Mucosa of gallbladder (tissue), 1 donor: Measurements from ENCODE around the gene UBAC1. TPM values are rescaled to one million over a fixed set of nuclear protein-coding genes. Genes with fewer than 3 reads are reported as not detected.
"Not testable (repeated sequence)": the region's sequence is repeated elsewhere in the genome, so short reads cannot be mapped to it uniquely, and the experiment has no call there.

Experiments used
- DNase-seq: peaks from one replicate; pipeline ENCODE4 v3.0.0-alpha.2; 2020; ENCODE audit warnings: low spot score
- total RNA-seq: library from RNA; stranded (reverse); gene quantifications from one replicate; pipeline ENCODE4 v1.2.1, GENCODE V29; 2021
- donor health status: DM: no; HTN: no; CAD: no.

The UBAC1 gene
- total RNA-seq, 1 donor from 2014 or later, result 35.0 TPM

- no peak for DNase-seq
Observed at GRCh38 chr9:135978642-135979546, 17.7 kb upstream of the UBAC1 start.

GRCh38 chr9:135976944-135977343 is 15.8 kb upstream of the UBAC1 start:
- no peak for DNase-seq

GRCh38 chr9:135976531-135976930 is 15.4 kb upstream of the UBAC1 start:
- DNase-seq, result no peak

GRCh38 chr9:135975834-135976233 is 14.7 kb upstream of the UBAC1 start:
- no peak for DNase-seq

- no peak for DNase-seq
Observed at GRCh38 chr9:135974220-135974573, 13.0 kb upstream of the UBAC1 start.

GRCh38 chr9:135973277-135974219 is 12.4 kb upstream of the UBAC1 start:
- DNase-seq, result no peak

- DNase-seq, result peak; percentile 71
Observed at GRCh38 chr9:135971892-135972291, 10.7 kb upstream of the UBAC1 start.

GRCh38 chr9:135971111-135971766 is 10.1 kb upstream of the UBAC1 start:
- no peak for DNase-seq

GRCh38 chr9:135970128-135970815 is 9.1 kb upstream of the UBAC1 start:
- no peak for DNase-seq

- DNase-seq, result no peak
Observed at GRCh38 chr9:135969064-135969683, 8.0 kb upstream of the UBAC1 start.

GRCh38 chr9:135968601-135969000 is 7.4 kb upstream of the UBAC1 start:
- DNase-seq, result no peak

- DNase-seq, result no peak
Observed at GRCh38 chr9:135968083-135968476, 6.9 kb upstream of the UBAC1 start.

GRCh38 chr9:135966916-135967260 is 5.7 kb upstream of the UBAC1 start:
- not testable (repeated sequence) for DNase-seq

- no peak for DNase-seq
Observed at GRCh38 chr9:135965124-135965756, 4.1 kb upstream of the UBAC1 start.

GRCh38 chr9:135963938-135964337 is 2.8 kb upstream of the UBAC1 start:
- DNase-seq, result no peak

- DNase-seq, result no peak
Observed at GRCh38 chr9:135963338-135963737, 2.2 kb upstream of the UBAC1 start.

- DNase-seq, result no peak
Observed at GRCh38 chr9:135962696-135963307, 1.6 kb upstream of the UBAC1 start.

- DNase-seq, result no peak
Observed at GRCh38 chr9:135961811-135962695, 880 bp upstream of the UBAC1 start.
